Left cardiac atrium (tissue), 4 donors: ENCODE results near the gene GFI1. TPM values are rescaled to one million over a fixed set of nuclear protein-coding genes. Genes with fewer than 3 reads are reported as not detected.
"Not testable (repeated sequence)": the region's sequence is repeated elsewhere in the genome, so short reads cannot be mapped to it uniquely, and the experiment has no call there.

Source experiments
- ATAC-seq, 2 donors: fragments of 200-7000 bp; cut with Tn5 transposase; one replicate each; pipeline ENCODE4 v1.9.1; 2020; ENCODE audit warnings: mild to moderate bottlenecking in 2 of 2, moderate library complexity in 2 of 2
- DNase-seq: peaks from one replicate; pipeline ENCODE4 v3.0.0-alpha.2; 2020
- intact Hi-C, 2 donors: fragments of 100-400 bp; cut with DNase I; formaldehyde crosslinking; loops; one replicate each; pipeline versions ENCODE4 v1.14.1 to v1.15.1; 2022 to 2023
- long read RNA-seq: library from polyadenylated mRNA; unstranded; transcript quantifications from one replicate; pipeline ENCODE4 v2.0.0, GENCODE V29; 2021
- total RNA-seq, 2 donors: library from RNA; stranded (reverse); fragmentation: NEBNext Ultra II Directional; extraction: Animal tissue kit (Norgen Biotek cat#: 25700); gene quantifications; one replicate each; pipeline ENCODE4 v1.2.1, GENCODE V29; 2021
- donor health status: DM: no; HTN: yes; CAD: no.
- donor health status: DM: no; HTN: yes; CAD: no; lungs with severe emphysema.
- donor health status: DM: yes; HTN: yes; CAD: no.
- donor health status: Dilated cardiomyopathy.

Gene GFI1
- under 1 TPM; 0.63 to 0.85 TPM for total RNA-seq
- long read RNA-seq, result 0 reads

GRCh38 chr1:92486251-92487077 lies at the start of gene GFI1:
GFI1 (minus strand) TSS chr1:92486925; CDS start chr1:92483487, 3,438 bp downstream.
- DNase-seq, result peak; percentile 30
- intact Hi-C loops, result no loop called here
- peak; percentile 25 to 28 for ATAC-seq

GRCh38 chr1:92532371-92532770 lies 45.6 kb upstream of the GFI1 start:
- ATAC-seq, intact Hi-C loops, DNase-seq: not testable (repeated sequence)

GRCh38 chr1:92531939-92532338 lies 45.2 kb upstream of the GFI1 start:
- intact Hi-C loops, ATAC-seq, DNase-seq: not testable (repeated sequence)

GRCh38 chr1:92527670-92528069 lies 40.9 kb upstream of the GFI1 start:
- ATAC-seq (no peak), DNase-seq (no peak)
- intact Hi-C loops, result no loop called here

GRCh38 chr1:92524944-92525590 lies 38.3 kb upstream of the GFI1 start:
- ATAC-seq, intact Hi-C loops, DNase-seq: not testable (repeated sequence)

GRCh38 chr1:92519043-92519442 lies 32.3 kb upstream of the GFI1 start:
- intact Hi-C loops, result no loop called here
- no peak for ATAC-seq
- no peak for DNase-seq

- ATAC-seq, result no peak
- DNase-seq, result no peak
- intact Hi-C loops, result no loop called here
Measured at GRCh38 chr1:92516574-92516973, 29.8 kb upstream of the GFI1 start.

- intact Hi-C loops, result no loop called here
- ATAC-seq (no peak), DNase-seq (no peak)
Measured at GRCh38 chr1:92515796-92516201, 29.1 kb upstream of the GFI1 start.

GRCh38 chr1:92511541-92511940 lies 24.8 kb upstream of the GFI1 start:
- intact Hi-C loops, result no loop called here
- ATAC-seq, result no peak
- DNase-seq, result no peak

GRCh38 chr1:92509619-92510018 lies 22.9 kb upstream of the GFI1 start:
- DNase-seq (no peak), ATAC-seq (no peak)
- intact Hi-C loops, result no loop called here

- ATAC-seq (peak in 1 of 2 donors; percentile 26), DNase-seq (no peak)
- intact Hi-C loops, result no loop called here
Measured at GRCh38 chr1:92505015-92505692, 18.4 kb upstream of the GFI1 start.

- DNase-seq (no peak), ATAC-seq (no peak)
- intact Hi-C loops, result no loop called here
Measured at GRCh38 chr1:92504291-92505014, 17.7 kb upstream of the GFI1 start.

GRCh38 chr1:92503926-92504285 lies 17.2 kb upstream of the GFI1 start:
- ATAC-seq (peak in 1 of 2 donors; percentile 12), DNase-seq (no peak)
- intact Hi-C loops, result no loop called here

GRCh38 chr1:92503043-92503925 lies 16.6 kb upstream of the GFI1 start:
- no peak for DNase-seq
- ATAC-seq, result peak in 1 of 2 donors; percentile 58
- intact Hi-C loops, result no loop called here

- intact Hi-C loops, result no loop called here
- no peak for ATAC-seq
- DNase-seq, result no peak
Measured at GRCh38 chr1:92502247-92502646, 15.5 kb upstream of the GFI1 start.

- intact Hi-C loops, result no loop called here
- ATAC-seq (no peak), DNase-seq (no peak)
Measured at GRCh38 chr1:92500552-92500951, 13.8 kb upstream of the GFI1 start.

GRCh38 chr1:92495392-92496063 lies 8.8 kb upstream of the GFI1 start:
- ATAC-seq (no peak), DNase-seq (no peak)
- intact Hi-C loops, result no loop called here
